T-helper 17 cell (primary cell): Measurements from ENCODE around the gene GZMM. TPM values are rescaled to one million over a fixed set of nuclear protein-coding genes. Genes with fewer than 3 reads are reported as not detected.

ENCODE experiments used
- ATAC-seq: fragments of 150-1000 bp; cut with Tn5 transposase; 2 replicates; pipeline ENCODE4 v1.10.0; 2021; ENCODE audit warnings: mild to moderate bottlenecking, moderate library complexity
- DNase-seq, 3 donors: peaks; one replicate each; pipeline versions ENCODE4 v3.0.0 to v3.0.0-alpha.2; 2020 to 2021
- H3K9me3 ChIP-seq: one replicate; pipeline ENCODE4 v1.7.0; 2013; ENCODE audit warnings: low read length, mild to moderate bottlenecking; ENCODE audit not compliant: control insufficient read depth, poor library complexity, severe bottlenecking
- H3K27ac Mint-ChIP-seq: one replicate; pipeline ENCODE4 v1.8.0; 2022; ENCODE audit warnings: mild to moderate bottlenecking, moderate library complexity, mixed read lengths
- H3K27me3 Mint-ChIP-seq: one replicate; pipeline ENCODE4 v1.8.0; 2022; ENCODE audit warnings: mixed read lengths
- H3K36me3 Mint-ChIP-seq: one replicate; pipeline ENCODE4 v1.8.0; 2022; ENCODE audit warnings: low read depth, mixed read lengths
- H3K4me1 Mint-ChIP-seq: one replicate; pipeline ENCODE4 v1.8.0; 2022; ENCODE audit warnings: mild to moderate bottlenecking, mixed read lengths
- H3K4me3 Mint-ChIP-seq: one replicate; pipeline ENCODE4 v1.8.0; 2022; ENCODE audit warnings: mild to moderate bottlenecking, moderate library complexity, mixed read lengths
- total RNA-seq, 4 donors: library from RNA in 2 of 4; stranded (reverse) in 2 of 4; gene quantifications; one replicate each; pipeline ENCODE4 v1.2.3 and lab custom pipeline; 2022 to 2026

GZMM gene
- total RNA-seq, 2 donors from 2014 or later = 43.8 to 45.6 TPM

DNA sequence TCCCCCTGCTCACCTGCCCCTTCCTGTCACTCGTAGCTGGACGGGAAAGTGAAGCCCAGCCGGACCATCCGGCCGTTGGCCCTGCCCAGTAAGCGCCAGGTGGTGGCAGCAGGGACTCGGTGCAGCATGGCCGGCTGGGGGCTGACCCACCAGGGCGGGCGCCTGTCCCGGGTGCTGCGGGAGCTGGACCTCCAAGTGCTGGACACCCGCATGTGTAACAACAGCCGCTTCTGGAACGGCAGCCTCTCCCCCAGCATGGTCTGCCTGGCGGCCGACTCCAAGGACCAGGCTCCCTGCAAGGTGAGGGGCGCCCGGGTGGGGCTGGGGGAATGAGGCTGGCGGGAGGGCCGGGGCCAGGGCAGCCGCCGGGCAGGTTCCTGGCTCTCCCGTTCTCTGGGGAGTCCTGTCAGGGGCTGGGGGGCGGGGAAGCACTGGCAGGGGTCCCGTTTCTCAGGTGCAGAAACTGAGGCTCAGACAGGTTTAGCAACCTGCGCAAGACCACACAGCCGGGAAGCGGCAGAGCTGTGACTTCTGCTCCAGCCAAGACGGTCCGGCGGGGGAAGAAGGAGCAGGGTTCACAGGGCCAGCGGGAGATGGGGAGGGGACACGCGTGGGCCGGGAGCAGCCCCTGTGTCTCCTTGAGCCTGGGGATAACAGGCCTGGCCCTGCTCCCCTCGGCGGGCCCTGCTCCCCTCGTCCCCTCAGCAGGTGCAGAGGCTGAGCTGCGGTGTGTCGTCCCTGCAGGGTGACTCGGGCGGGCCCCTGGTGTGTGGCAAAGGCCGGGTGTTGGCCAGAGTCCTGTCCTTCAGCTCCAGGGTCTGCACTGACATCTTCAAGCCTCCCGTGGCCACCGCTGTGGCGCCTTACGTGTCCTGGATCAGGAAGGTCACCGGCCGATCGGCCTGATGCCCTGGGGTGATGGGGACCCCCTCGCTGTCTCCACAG lies 5.3 kb downstream of the GZMM start:
- no peak for DNase-seq
- Mint-ChIP-seq H3K4me1 (peaks cover 10% of the 10 kb centered on the region), H3K27me3 (no peaks in the 10 kb centered on the region)

GRCh38 chr19:554817-555216 lies 11.0 kb downstream of the GZMM start:
- no peak overlapping the region for H3K4me3 Mint-ChIP-seq
- ATAC-seq = no peak
- H3K4me1 Mint-ChIP-seq = peaks cover 4% of the 10 kb centered on the region
- H3K27me3 Mint-ChIP-seq = no peaks in the 10 kb centered on the region
- H3K9me3 ChIP-seq = no peaks in the 10 kb centered on the region
- DNase-seq = no peak
- H3K27ac Mint-ChIP-seq = peak overlapping the region; percentile 9
- no peaks in the 10 kb centered on the region for H3K36me3 Mint-ChIP-seq

More for the DNA sequence above, 5.3 kb downstream of the GZMM start:
- Mint-ChIP-seq H3K36me3 (no peaks in the 10 kb centered on the region), H3K27ac (no peak overlapping the region), H3K4me3 (no peak overlapping the region)
- ATAC-seq = no peak
- H3K9me3 ChIP-seq = no peaks in the 10 kb centered on the region

DNA sequence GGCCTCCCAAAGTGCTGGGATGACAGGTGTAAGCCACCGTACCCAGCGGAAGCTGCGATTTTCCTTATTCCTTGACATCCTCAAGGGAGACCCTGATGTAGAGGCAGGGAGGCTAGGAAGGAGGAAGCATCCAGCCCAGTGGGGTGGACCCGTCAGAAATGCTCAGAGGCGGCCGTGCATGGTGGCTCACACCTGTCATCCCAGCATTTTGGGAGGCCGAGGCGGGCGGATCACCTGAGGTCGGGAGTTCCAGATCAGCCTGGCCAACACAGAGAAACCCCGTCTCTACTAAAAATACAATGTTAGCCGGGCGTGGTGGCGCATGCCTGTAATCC lies 11.6 kb downstream of the GZMM start:
- no peaks in the 10 kb centered on the region for H3K27me3 Mint-ChIP-seq

DNA sequence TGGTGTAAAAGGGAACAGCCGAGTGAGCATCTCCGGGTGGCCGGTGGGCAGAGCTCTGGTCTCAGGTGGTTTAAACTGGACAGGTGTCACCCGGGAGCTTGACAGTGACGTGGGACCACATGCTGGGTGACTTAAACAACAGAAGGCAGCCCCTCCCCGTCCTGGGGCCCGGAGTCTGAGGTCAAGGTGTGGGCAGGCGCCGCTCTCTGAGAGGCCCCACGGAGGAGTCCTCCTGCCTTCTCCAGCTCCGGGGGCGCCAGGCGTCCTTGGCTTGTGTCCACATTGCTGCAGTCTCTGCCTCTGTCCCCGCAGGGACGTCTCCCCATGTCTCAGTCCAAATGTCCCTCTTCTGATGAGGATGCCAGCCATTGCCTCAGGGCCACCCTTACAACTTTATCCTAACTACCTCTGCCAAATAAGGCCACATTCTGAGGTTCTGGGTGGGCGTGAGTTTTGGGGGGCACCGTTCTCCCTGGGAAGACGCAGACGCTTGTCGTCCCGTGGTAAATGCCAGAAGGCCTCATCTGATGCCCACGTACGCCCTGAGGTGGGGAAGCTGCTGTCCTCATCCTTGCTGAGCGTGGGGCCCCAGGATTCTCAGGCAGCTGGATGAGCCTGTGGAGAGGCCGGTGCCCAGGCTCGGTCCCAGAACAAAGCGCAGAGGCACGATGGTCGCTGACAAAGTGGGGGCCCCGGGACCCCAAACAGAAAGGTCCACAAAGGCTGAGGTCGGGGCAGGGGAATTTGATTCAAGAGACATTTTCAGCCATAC lies 12.9 kb downstream of the GZMM start:
- no peak overlapping the region for H3K4me3 Mint-ChIP-seq
- no peak for DNase-seq
- H3K9me3 ChIP-seq = no peaks in the 10 kb centered on the region
- no peak for ATAC-seq
- no peak overlapping the region for H3K27ac Mint-ChIP-seq
- no peaks in the 10 kb centered on the region for H3K4me1 Mint-ChIP-seq
- H3K27me3 Mint-ChIP-seq = no peaks in the 10 kb centered on the region
- no peaks in the 10 kb centered on the region for H3K36me3 Mint-ChIP-seq

More for the DNA sequence above, 11.6 kb downstream of the GZMM start:
- H3K36me3 Mint-ChIP-seq = no peaks in the 10 kb centered on the region
- no peak overlapping the region for H3K27ac Mint-ChIP-seq
- no peak for ATAC-seq
- no peaks in the 10 kb centered on the region for H3K9me3 ChIP-seq
- DNase-seq = no peak
- no peak overlapping the region for H3K4me3 Mint-ChIP-seq
- H3K4me1 Mint-ChIP-seq = peaks cover 4% of the 10 kb centered on the region

GRCh38 chr19:558770-559439 lies 15.1 kb downstream of the GZMM start:
- Mint-ChIP-seq H3K36me3 (no peaks in the 10 kb centered on the region), H3K27me3 (no peaks in the 10 kb centered on the region), H3K4me3 (no peak overlapping the region), H3K4me1 (no peaks in the 10 kb centered on the region), H3K27ac (no peak overlapping the region)
- DNase-seq = no peak
- no peaks in the 10 kb centered on the region for H3K9me3 ChIP-seq
- no peak for ATAC-seq

GRCh38 chr19:560121-560520 lies 16.3 kb downstream of the GZMM start:
- no peak overlapping the region for H3K4me3 Mint-ChIP-seq
- H3K4me1 Mint-ChIP-seq = no peaks in the 10 kb centered on the region
- H3K27ac Mint-ChIP-seq = no peak overlapping the region
- no peaks in the 10 kb centered on the region for H3K36me3 Mint-ChIP-seq
- ATAC-seq (no peak), DNase-seq (no peak)
- H3K9me3 ChIP-seq = no peaks in the 10 kb centered on the region
- H3K27me3 Mint-ChIP-seq = no peaks in the 10 kb centered on the region

- DNase-seq (no peak), ATAC-seq (no peak)
- Mint-ChIP-seq H3K4me3 (peak overlapping the region; percentile 43), H3K36me3 (no peaks in the 10 kb centered on the region), H3K4me1 (peaks cover 7% of the 10 kb centered on the region), H3K27me3 (no peaks in the 10 kb centered on the region), H3K27ac (no peak overlapping the region)
- H3K9me3 ChIP-seq = no peaks in the 10 kb centered on the region
Observed at GRCh38 chr19:566403-566802, 22.6 kb downstream of the GZMM start.

- Mint-ChIP-seq H3K36me3 (no peaks in the 10 kb centered on the region), H3K27ac (no peak overlapping the region), H3K4me3 (no peak overlapping the region), H3K27me3 (no peaks in the 10 kb centered on the region), H3K4me1 (peaks cover 8% of the 10 kb centered on the region)
- no peaks in the 10 kb centered on the region for H3K9me3 ChIP-seq
- DNase-seq = no peak
- no peak for ATAC-seq
Observed at GRCh38 chr19:566844-567243, 23.0 kb downstream of the GZMM start.

- Mint-ChIP-seq H3K4me1 (peaks cover 11% of the 10 kb centered on the region), H3K36me3 (no peaks in the 10 kb centered on the region), H3K27ac (no peak overlapping the region), H3K27me3 (no peaks in the 10 kb centered on the region), H3K4me3 (no peak overlapping the region)
- H3K9me3 ChIP-seq = no peaks in the 10 kb centered on the region
- no peak for ATAC-seq
- no peak for DNase-seq
Observed at GRCh38 chr19:567296-567900, 23.5 kb downstream of the GZMM start.

GRCh38 chr19:570251-570686 lies 26.4 kb downstream of the GZMM start:
- DNase-seq (no peak), ATAC-seq (no peak)
- no peaks in the 10 kb centered on the region for H3K9me3 ChIP-seq
- Mint-ChIP-seq H3K4me1 (peaks cover 27% of the 10 kb centered on the region), H3K36me3 (no peaks in the 10 kb centered on the region), H3K27ac (peak overlapping the region; percentile 21), H3K4me3 (peak overlapping the region; percentile 33), H3K27me3 (no peaks in the 10 kb centered on the region)

- Mint-ChIP-seq H3K4me3 (peak overlapping the region; percentile 94), H3K27me3 (no peaks in the 10 kb centered on the region), H3K36me3 (no peaks in the 10 kb centered on the region), H3K27ac (peak overlapping the region; percentile 99), H3K4me1 (peaks cover 27% of the 10 kb centered on the region)
- ATAC-seq (peak; percentile 28), DNase-seq (peak; percentile 30 to 55 (median 39))
- H3K9me3 ChIP-seq = no peaks in the 10 kb centered on the region
Observed at GRCh38 chr19:570937-571565, 27.2 kb downstream of the GZMM start.

GRCh38 chr19:571566-571974 lies 27.7 kb downstream of the GZMM start:
- no peaks in the 10 kb centered on the region for H3K9me3 ChIP-seq
- Mint-ChIP-seq H3K27me3 (no peaks in the 10 kb centered on the region), H3K4me1 (peaks cover 29% of the 10 kb centered on the region), H3K4me3 (peak overlapping the region; percentile 94), H3K27ac (peak overlapping the region; percentile 99), H3K36me3 (no peaks in the 10 kb centered on the region)
- no peak for DNase-seq
- ATAC-seq = peak; percentile 12
